HepG2 (cell line): ENCODE measurements around the gene HNRNPF. TPM values are rescaled to one million over a fixed set of nuclear protein-coding genes. Genes with fewer than 3 reads are reported as not detected.

Source experiments
- E2F5 ChIP-seq: sonication (generic); formaldehyde crosslinking; conservative IDR thresholded peaks from 2 replicates; pipeline ENCODE4 v1.4.0; 2020; ENCODE audit warnings: missing genetic modification reagents
- GZF1 ChIP-seq: sonication (generic); formaldehyde crosslinking; IDR thresholded peaks from 2 replicates; pipeline ENCODE4 v1.5.1; 2020; ENCODE audit warnings: mild to moderate bottlenecking, missing genetic modification reagents
- HMG20A ChIP-seq: IDR thresholded peaks from 2 replicates; pipeline ENCODE4 v1.6.1; 2016; ENCODE audit warnings: borderline replicate concordance
- HNF1B ChIP-seq: sonication (generic); formaldehyde crosslinking; IDR thresholded peaks from 2 replicates; pipeline ENCODE4 v1.5.1; 2020; ENCODE audit warnings: mild to moderate bottlenecking, moderate library complexity, missing genetic modification reagents
- HNF4G ChIP-seq, 2 experiments: sonication (generic) in 1 of 2; formaldehyde crosslinking in 1 of 2; IDR thresholded peaks; 2 replicates each; pipeline versions ENCODE4 v1.4.0 to v1.6.1; 2011 to 2020; ENCODE audit warnings: borderline replicate concordance in 2 of 2, low read depth in 2 of 2, mild to moderate bottlenecking in 2 of 2, low read length in 1 of 2, missing genetic modification reagents in 1 of 2, moderate library complexity in 1 of 2
- HOXA7 ChIP-seq: sonication (generic); formaldehyde crosslinking; IDR thresholded peaks from 2 replicates; pipeline ENCODE4 v1.8.1; 2022; ENCODE audit warnings: mild to moderate bottlenecking, missing genetic modification reagents, moderate library complexity
- IRF1 ChIP-seq: sonication (generic); formaldehyde crosslinking; IDR thresholded peaks from 2 replicates; pipeline ENCODE4 v1.4.0; 2020; ENCODE audit warnings: low read depth, mild to moderate bottlenecking, missing genetic modification reagents
- MAFF ChIP-seq: IDR thresholded peaks from 2 replicates; pipeline ENCODE4 v1.6.1; 2011; ENCODE audit warnings: low read depth, low read length, improper control_type of control experiment
- NCOR1 ChIP-seq: fragments of 200-600 bp; sonication (generic); IDR thresholded peaks from 2 replicates; pipeline ENCODE4 v1.7.0; 2017; ENCODE audit warnings: antibody characterized with exemption, low read length, borderline replicate concordance
- NR0B2 ChIP-seq: sonication (generic); formaldehyde crosslinking; IDR thresholded peaks from 2 replicates; pipeline ENCODE4 v1.4.0; 2020; ENCODE audit warnings: mild to moderate bottlenecking, missing genetic modification reagents
- TCF7 ChIP-seq: sonication (generic); IDR thresholded peaks from 2 replicates; pipeline ENCODE4 v1.6.1; 2016; ENCODE audit warnings: antibody characterized with exemption, low read depth
- YEATS4 ChIP-seq: sonication (generic); formaldehyde crosslinking; IDR thresholded peaks from 2 replicates; pipeline ENCODE4 v1.4.0; 2020; ENCODE audit warnings: missing genetic modification reagents, borderline replicate concordance
- ZBTB20 ChIP-seq: sonication (generic); formaldehyde crosslinking; IDR thresholded peaks from 2 replicates; pipeline ENCODE4 v1.8.1; 2023; ENCODE audit warnings: missing genetic modification reagents, low read depth, mild to moderate bottlenecking, borderline replicate concordance
- ZFX ChIP-seq: sonication (generic); formaldehyde crosslinking; IDR thresholded peaks from 2 replicates; pipeline ENCODE4 v1.4.0; 2020; ENCODE audit warnings: mild to moderate bottlenecking, low read depth, missing genetic modification reagents, moderate library complexity
- ZFYVE20 ChIP-seq: sonication (generic); formaldehyde crosslinking; IDR thresholded peaks from 2 replicates; pipeline ENCODE4 v1.8.0; 2023; ENCODE audit warnings: low read depth, mild to moderate bottlenecking, moderate library complexity, missing genetic modification reagents, borderline replicate concordance
- ZKSCAN1 ChIP-seq: fragments of 150-350 bp; IDR thresholded peaks from 2 replicates; pipeline ENCODE4 v1.6.1; 2014; ENCODE audit warnings: low read length
- ZMYM4 ChIP-seq: sonication (generic); formaldehyde crosslinking; IDR thresholded peaks from 2 replicates; pipeline ENCODE4 v1.8.1; 2023; ENCODE audit warnings: mild to moderate bottlenecking, missing genetic modification reagents
- ZNF205 ChIP-seq: IDR thresholded peaks from 2 replicates; pipeline ENCODE4 v1.6.1; 2018; ENCODE audit warnings: missing biosample characterization, missing genetic modification reagents
- ZNF335 ChIP-seq: sonication (generic); formaldehyde crosslinking; IDR thresholded peaks from 2 replicates; pipeline ENCODE4 v1.4.0; 2020; ENCODE audit warnings: missing genetic modification reagents
- ZNF432 ChIP-seq: sonication (generic); formaldehyde crosslinking; IDR thresholded peaks from 2 replicates; pipeline ENCODE4 v1.5.0; 2020; ENCODE audit warnings: missing genetic modification reagents, mild to moderate bottlenecking, borderline replicate concordance
- ZNF484 ChIP-seq: sonication (generic); formaldehyde crosslinking; IDR thresholded peaks from 2 replicates; pipeline ENCODE4 v1.5.1; 2020; ENCODE audit warnings: mild to moderate bottlenecking, low read depth, missing genetic modification reagents, borderline replicate concordance
- ZNF724P ChIP-seq: sonication (generic); formaldehyde crosslinking; IDR thresholded peaks from 2 replicates; pipeline ENCODE4 v1.8.0; 2022; ENCODE audit warnings: missing genetic modification reagents, borderline replicate concordance
- ZNF772 ChIP-seq: sonication (generic); formaldehyde crosslinking; IDR thresholded peaks from 2 replicates; pipeline ENCODE4 v1.5.0; 2020; ENCODE audit warnings: mild to moderate bottlenecking, missing genetic modification reagents
- ZZZ3 ChIP-seq: sonication (generic); formaldehyde crosslinking; IDR thresholded peaks from 2 replicates; pipeline ENCODE4 v1.4.0; 2020; ENCODE audit warnings: missing genetic modification reagents, mild to moderate bottlenecking, borderline replicate concordance
- polyA plus RNA-seq, 8 experiments: library from polyadenylated mRNA; depleted of rRNA in 3 of 8; stranded (reverse) in 7 of 8; unstranded in 1 of 8; fragments of >200 nt; fragmentation: Illumina TruSeq in 4 of 8; extraction: Trizol in 4 of 8; gene quantifications; 2 replicates each; pipeline versions ENCODE4 v1.2.1 to v1.2.3, GENCODE V29; 2011 to 2016; ENCODE audit warnings: low read depth in 4 of 8, missing spikeins in 1 of 8, mixed read lengths in 1 of 8; ENCODE audit not compliant: insufficient read depth in 1 of 8
- total RNA-seq, 5 experiments: library from RNA; depleted of rRNA; stranded (reverse); fragments of >200 nt; fragmentation: Illumina TruSeq; extraction: Trizol; gene quantifications; 2 replicates each; pipeline ENCODE4 v1.2.3, GENCODE V29; 2016; ENCODE audit warnings: low read depth in 1 of 5

Gene HNRNPF
- total and polyA plus RNA-seq, 2 of the 13 experiments (the other 11 are each of a cell fraction or from before 2014, with no cell fraction given), result 166 to 308 TPM

GRCh38 chr10:43396928-43397624 is 11.9 kb downstream of the HNRNPF start (continued):
- TF ChIP-seq GZF1 (peak; percentile 51), ZFX (CRISPR knock-in tag) (peak; percentile 77; the same call in 1 of the 2 replicates), ZNF724P (peak; percentile 93), IRF1 (CRISPR knock-in tag) (no peak), ZBTB20 (CRISPR knock-in tag) (peak; percentile 94), ZMYM4 (CRISPR knock-in tag) (peak; percentile 83), ZNF432 (CRISPR knock-in tag) (no peak), ZNF335 (CRISPR knock-in tag) (no peak; the same call in 1 of the 2 replicates), NR0B2 (CRISPR knock-in tag) (peak; percentile 91), YEATS4 (CRISPR knock-in tag) (peak; percentile 97), MAFF (no peak), HMG20A (peak; percentile 35; the same call in 1 of the 2 replicates), HNF1B (peak; percentile 76), NCOR1 (peak; percentile 63; the same call in 1 of the 2 replicates), ZZZ3 (CRISPR knock-in tag) (peak; percentile 90; the same call in 1 of the 2 replicates), E2F5 (CRISPR knock-in tag) (peak; percentile 92), ZNF484 (CRISPR knock-in tag) (no peak), ZNF205 (peak; percentile 62; the same call in 1 of the 2 replicates), HOXA7 (CRISPR knock-in tag) (no peak), ZKSCAN1 (no peak), TCF7 (no peak), ZFYVE20 (CRISPR knock-in tag) (no peak), ZNF772 (CRISPR knock-in tag) (peak; percentile 98), HNF4G (IDR thresholded peaks at IDR 0.05; ENCODE audit: borderline replicate concordance, low read depth, low read length) (peak; percentile 27; the same call in 1 of the 2 replicates), HNF4G (CRISPR knock-in tag; IDR thresholded peaks at IDR 0.05; ENCODE audit: borderline replicate concordance, low read depth) (peak; percentile 73; the same call in 1 of the 2 replicates)
